ENCODE measurements around the gene TSPAN5.

TSPAN5 gene

DNA sequence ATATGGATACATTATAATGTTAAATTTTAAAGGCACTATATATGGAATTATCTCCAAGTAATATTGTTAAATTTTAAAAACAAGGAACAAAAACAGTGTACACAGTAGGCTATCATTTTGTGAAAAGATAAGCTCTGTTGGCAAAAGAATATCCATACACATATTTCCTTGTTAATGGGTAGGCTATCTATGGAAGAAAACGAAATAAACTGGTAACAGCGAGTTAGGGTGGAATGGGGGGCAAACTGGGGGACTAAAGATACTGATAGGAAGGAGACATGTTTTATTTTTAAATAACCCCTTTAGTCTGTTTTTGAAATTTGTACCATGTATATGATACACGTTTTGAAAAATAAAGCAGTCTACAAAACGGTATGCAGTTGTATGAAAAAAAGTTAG is 3.6 kb upstream of the TSPAN5 start:
- no peak for DNase-seq (ENCODE audit: low spot score)
- Histone ChIP-seq H3K4me2 (ENCODE audit: insufficient read depth, low read length, poor library complexity, severe bottlenecking) (no peak overlapping the region), H3K4me1 (ENCODE audit: control insufficient read depth in 2 of 2, insufficient read depth in 1 of 2, low read depth in 1 of 2, low read length in 2 of 2) (peaks cover 1 to 4% of the 10 kb centered on the region in 2 donors), H2BK12ac (ENCODE audit: low read length) (no peak overlapping the region), H4K8ac (ENCODE audit: low read depth, low read length) (no peak overlapping the region), H3K23ac (ENCODE audit: low read depth, low read length, poor library complexity) (no peak overlapping the region), H2BK15ac (ENCODE audit: low read length) (no peak overlapping the region), H3K27ac (replicated peaks; ENCODE audit: low read length) (no peak overlapping the region), H3K27me3 (ENCODE audit: control insufficient read depth in 3 of 3, insufficient read depth in 3 of 3, low read depth in 1 of 3, low read length in 3 of 3) (peaks cover 0 to 40% (median 8%) of the 10 kb centered on the region in 3 experiments), H3K79me1 (ENCODE audit: low read depth, low read length) (no peaks in the 10 kb centered on the region), H4K91ac (ENCODE audit: low read depth, low read length, poor library complexity) (no peak overlapping the region), H3K9me3 (replicated peaks in 1 of 2; ENCODE audit: control insufficient read depth in 2 of 2, insufficient read depth in 1 of 2, low read depth in 1 of 2, low read length in 2 of 2) (peaks cover 9 to 10% of the 10 kb centered on the region in 2 donors), H3K14ac (ENCODE audit: low read length) (no peak overlapping the region), H3K9ac (ENCODE audit: low read depth, low read length, poor library complexity) (no peak overlapping the region), H2BK5ac (ENCODE audit: low read length) (no peak overlapping the region), H2BK120ac (ENCODE audit: low read depth, low read length) (no peak overlapping the region), H3K4ac (ENCODE audit: low read length) (no peak overlapping the region), H3K18ac (ENCODE audit: low read length) (no peak overlapping the region), H2AK5ac (ENCODE audit: low read depth, low read length) (no peak overlapping the region), H3K4me3 (ENCODE audit: low read length in 2 of 2) (no peak overlapping the region), H3K36me3 (replicated peaks in 1 of 2; ENCODE audit: control insufficient read depth in 2 of 2, insufficient read depth in 2 of 2, low read length in 2 of 2) (no peaks in the 10 kb centered on the region), H2AFZ (ENCODE audit: low read length) (no peak overlapping the region)
- WGBS, 2 donors (ENCODE audit: extremely low coverage in 2 of 2, insufficient read length in 2 of 2, insufficient replicate concordance in 1 of 2) = no CpG with 5 or more reads among the region's 4 CpGs

DNA sequence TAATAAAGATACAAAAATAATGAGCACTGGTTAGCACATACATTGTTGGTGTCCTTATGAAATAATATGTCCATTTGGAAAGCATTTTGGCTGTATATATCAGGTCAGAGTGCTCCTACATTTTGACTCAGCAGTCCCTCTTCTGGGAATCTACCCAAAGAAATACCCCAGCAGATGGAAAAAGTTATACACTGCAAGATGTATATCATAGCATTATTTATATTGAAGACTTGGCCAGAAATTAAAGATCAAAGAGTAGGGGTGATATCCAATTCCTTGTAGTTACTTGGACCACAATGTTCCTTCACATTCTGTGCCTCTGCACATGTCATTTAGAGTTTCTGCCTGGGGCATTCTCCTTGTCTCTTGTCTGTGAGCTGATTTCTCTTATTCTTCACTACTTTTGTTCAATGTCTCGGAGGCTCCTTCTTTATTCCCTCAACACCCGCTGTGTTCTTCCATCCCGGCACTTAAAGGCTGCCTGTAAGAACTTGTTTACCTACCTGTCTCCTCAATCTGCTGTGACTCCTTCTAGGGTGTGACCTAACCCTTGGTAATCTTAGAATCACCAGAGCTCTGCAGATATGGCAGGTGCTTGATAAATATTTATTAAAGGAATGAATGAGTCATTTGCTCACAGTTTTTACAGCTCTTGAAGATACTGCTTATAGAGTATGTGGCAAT is 3.1 kb upstream of the TSPAN5 start:
- no peak overlapping the region for H2BK5ac ChIP-seq (ENCODE audit: low read length)

DNA sequence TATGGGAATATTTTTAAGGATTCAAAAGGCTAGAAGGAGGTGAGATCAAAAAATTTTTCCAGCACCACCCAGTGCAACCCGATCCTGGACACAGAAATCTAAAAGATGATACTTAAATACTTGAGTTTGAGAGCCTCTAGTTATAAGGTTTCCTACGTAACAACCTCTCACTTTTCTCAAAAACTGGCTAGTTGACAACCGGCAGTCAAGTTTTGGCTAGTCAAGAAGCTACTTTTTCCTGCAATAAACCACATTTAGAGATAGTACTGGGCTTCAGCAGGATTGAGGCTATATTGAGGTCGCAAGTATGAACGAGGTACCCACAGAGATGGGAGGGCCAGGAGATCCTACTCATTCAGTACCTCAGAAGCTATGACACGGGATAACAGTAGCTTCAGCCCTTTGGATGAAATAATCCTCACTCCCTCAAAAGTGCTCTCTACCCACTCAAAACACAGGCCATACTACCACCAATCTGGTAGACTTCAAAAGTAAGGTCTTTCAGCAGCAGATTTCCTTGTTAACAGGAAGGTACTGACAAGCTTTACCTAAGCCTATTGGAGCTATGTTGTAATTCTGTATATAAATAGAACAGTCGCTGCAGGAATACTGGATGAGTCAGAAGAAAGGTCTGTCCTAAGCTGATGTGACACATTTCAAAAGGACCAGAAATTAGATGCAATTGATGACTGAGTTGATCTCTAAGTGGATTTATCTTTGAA is 1.5 kb upstream of the TSPAN5 start:
- no peak overlapping the region for H4K8ac ChIP-seq (ENCODE audit: low read depth, low read length)
- no peak overlapping the region for H3K27ac ChIP-seq (replicated peaks; ENCODE audit: low read length)
- peaks cover 9 to 10% of the 10 kb centered on the region in 2 donors for H3K4me1 ChIP-seq (ENCODE audit: control insufficient read depth in 2 of 2, insufficient read depth in 1 of 2, low read depth in 1 of 2, low read length in 2 of 2)
- no peak overlapping the region for H2AFZ ChIP-seq (ENCODE audit: low read length)
- H3K36me3 ChIP-seq (replicated peaks in 1 of 2; ENCODE audit: control insufficient read depth in 2 of 2, insufficient read depth in 2 of 2, low read length in 2 of 2) = no peaks in the 10 kb centered on the region
- H3K14ac ChIP-seq (ENCODE audit: low read length) = no peak overlapping the region
- no peak overlapping the region for H2BK120ac ChIP-seq (ENCODE audit: low read depth, low read length)
- H3K9ac ChIP-seq (ENCODE audit: low read depth, low read length, poor library complexity) = no peak overlapping the region
- H3K4ac ChIP-seq (ENCODE audit: low read length) = no peak overlapping the region
- H2BK12ac ChIP-seq (ENCODE audit: low read length) = no peak overlapping the region
- H2AK5ac ChIP-seq (ENCODE audit: low read depth, low read length) = no peak overlapping the region
- DNase-seq (ENCODE audit: low spot score) = no peak
- peaks cover under 1 to 2% of the 10 kb centered on the region in 2 donors for H3K9me3 ChIP-seq (replicated peaks in 1 of 2; ENCODE audit: control insufficient read depth in 2 of 2, insufficient read depth in 1 of 2, low read depth in 1 of 2, low read length in 2 of 2)
- H3K23ac ChIP-seq (ENCODE audit: low read depth, low read length, poor library complexity) = no peak overlapping the region
- H3K79me1 ChIP-seq (ENCODE audit: low read depth, low read length) = no peaks in the 10 kb centered on the region
- no peak overlapping the region for H2BK15ac ChIP-seq (ENCODE audit: low read length)
- H4K91ac ChIP-seq (ENCODE audit: low read depth, low read length, poor library complexity) = no peak overlapping the region
- H2BK5ac ChIP-seq (ENCODE audit: low read length) = no peak overlapping the region
- no CpG with 5 or more reads among the region's 7 CpGs for WGBS, 2 donors (ENCODE audit: extremely low coverage in 2 of 2, insufficient read length in 2 of 2, insufficient replicate concordance in 1 of 2)
- peaks cover 0 to 40% (median 8%) of the 10 kb centered on the region in 3 experiments for H3K27me3 ChIP-seq (ENCODE audit: control insufficient read depth in 3 of 3, insufficient read depth in 3 of 3, low read depth in 1 of 3, low read length in 3 of 3)
- H3K4me3 ChIP-seq (ENCODE audit: low read length in 2 of 2) = no peak overlapping the region
- H3K18ac ChIP-seq (ENCODE audit: low read length) = no peak overlapping the region
- no peak overlapping the region for H3K4me2 ChIP-seq (ENCODE audit: insufficient read depth, low read length, poor library complexity, severe bottlenecking)

More for the DNA sequence above, 3.1 kb upstream of the TSPAN5 start:
- Histone ChIP-seq H3K14ac (ENCODE audit: low read length) (no peak overlapping the region), H3K79me1 (ENCODE audit: low read depth, low read length) (no peaks in the 10 kb centered on the region), H2BK12ac (ENCODE audit: low read length) (no peak overlapping the region), H4K91ac (ENCODE audit: low read depth, low read length, poor library complexity) (no peak overlapping the region), H2AFZ (ENCODE audit: low read length) (no peak overlapping the region), H3K18ac (ENCODE audit: low read length) (no peak overlapping the region), H3K4me1 (ENCODE audit: control insufficient read depth in 2 of 2, insufficient read depth in 1 of 2, low read depth in 1 of 2, low read length in 2 of 2) (peaks cover 5 to 6% of the 10 kb centered on the region in 2 donors), H3K9ac (ENCODE audit: low read depth, low read length, poor library complexity) (no peak overlapping the region), H4K8ac (ENCODE audit: low read depth, low read length) (no peak overlapping the region), H3K9me3 (replicated peaks in 1 of 2; ENCODE audit: control insufficient read depth in 2 of 2, insufficient read depth in 1 of 2, low read depth in 1 of 2, low read length in 2 of 2) (peaks cover 9 to 10% of the 10 kb centered on the region in 2 donors), H3K27ac (replicated peaks; ENCODE audit: low read length) (no peak overlapping the region), H3K23ac (ENCODE audit: low read depth, low read length, poor library complexity) (no peak overlapping the region), H2AK5ac (ENCODE audit: low read depth, low read length) (no peak overlapping the region), H3K4me3 (ENCODE audit: low read length in 2 of 2) (no peak overlapping the region), H3K27me3 (ENCODE audit: control insufficient read depth in 3 of 3, insufficient read depth in 3 of 3, low read depth in 1 of 3, low read length in 3 of 3) (peaks cover 0 to 40% (median 8%) of the 10 kb centered on the region in 3 experiments), H2BK15ac (ENCODE audit: low read length) (no peak overlapping the region), H3K4me2 (ENCODE audit: insufficient read depth, low read length, poor library complexity, severe bottlenecking) (no peak overlapping the region), H2BK120ac (ENCODE audit: low read depth, low read length) (no peak overlapping the region), H3K36me3 (replicated peaks in 1 of 2; ENCODE audit: control insufficient read depth in 2 of 2, insufficient read depth in 2 of 2, low read length in 2 of 2) (no peaks in the 10 kb centered on the region), H3K4ac (ENCODE audit: low read length) (no peak overlapping the region)
- no CpG with 5 or more reads among the region's 3 CpGs for WGBS, 2 donors (ENCODE audit: extremely low coverage in 2 of 2, insufficient read length in 2 of 2, insufficient replicate concordance in 1 of 2)
- DNase-seq (ENCODE audit: low spot score) = peak; percentile 33

DNA sequence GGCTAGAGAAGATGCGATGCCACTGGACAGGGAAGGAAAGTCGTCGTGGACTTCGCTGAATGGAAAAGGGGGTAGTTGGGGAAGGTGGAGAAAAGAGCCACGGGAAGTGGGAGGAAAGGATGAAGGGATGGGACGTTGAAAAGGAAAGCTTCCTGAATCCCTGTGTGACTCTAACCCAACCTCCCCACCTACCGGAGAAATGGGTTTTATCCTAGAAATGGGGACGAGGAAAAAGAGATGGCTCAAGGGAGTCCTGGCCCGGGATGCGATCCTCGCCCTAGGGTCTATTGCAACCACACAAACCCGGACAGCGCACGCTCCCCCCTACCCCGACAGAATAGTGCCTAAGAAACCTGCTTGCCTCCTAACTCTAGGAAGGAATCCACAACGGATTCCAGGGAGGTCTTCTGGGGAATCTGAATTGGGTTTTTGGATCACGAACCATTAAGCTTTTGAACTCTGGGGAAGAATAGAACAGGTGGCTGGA is 738 bp upstream of the TSPAN5 start:
- Histone ChIP-seq H3K4me3 (ENCODE audit: low read length in 2 of 2) (peak overlapping the region; percentile 61 to 84), H3K27ac (replicated peaks; ENCODE audit: low read length) (no peak overlapping the region), H2BK5ac (ENCODE audit: low read length) (no peak overlapping the region), H2BK15ac (ENCODE audit: low read length) (no peak overlapping the region), H3K4me1 (ENCODE audit: control insufficient read depth in 2 of 2, insufficient read depth in 1 of 2, low read depth in 1 of 2, low read length in 2 of 2) (peaks cover 9 to 10% of the 10 kb centered on the region in 2 donors), H3K4ac (ENCODE audit: low read length) (no peak overlapping the region), H3K4me2 (ENCODE audit: insufficient read depth, low read length, poor library complexity, severe bottlenecking) (peak overlapping the region; percentile 82), H3K9ac (ENCODE audit: low read depth, low read length, poor library complexity) (peak overlapping the region; percentile 74), H3K18ac (ENCODE audit: low read length) (peak overlapping the region; percentile 94), H4K8ac (ENCODE audit: low read depth, low read length) (no peak overlapping the region), H3K23ac (ENCODE audit: low read depth, low read length, poor library complexity) (no peak overlapping the region), H2BK12ac (ENCODE audit: low read length) (no peak overlapping the region), H2AFZ (ENCODE audit: low read length) (peak overlapping the region; percentile 99), H4K91ac (ENCODE audit: low read depth, low read length, poor library complexity) (no peak overlapping the region), H2BK120ac (ENCODE audit: low read depth, low read length) (no peak overlapping the region), H3K36me3 (replicated peaks in 1 of 2; ENCODE audit: control insufficient read depth in 2 of 2, insufficient read depth in 2 of 2, low read length in 2 of 2) (no peaks in the 10 kb centered on the region), H3K27me3 (ENCODE audit: control insufficient read depth in 3 of 3, insufficient read depth in 3 of 3, low read depth in 1 of 3, low read length in 3 of 3) (peaks cover 0 to 40% (median 8%) of the 10 kb centered on the region in 3 experiments), H3K9me3 (replicated peaks in 1 of 2; ENCODE audit: control insufficient read depth in 2 of 2, insufficient read depth in 1 of 2, low read depth in 1 of 2, low read length in 2 of 2) (no peaks in the 10 kb centered on the region), H2AK5ac (ENCODE audit: low read depth, low read length) (peak overlapping the region; percentile 7), H3K14ac (ENCODE audit: low read length) (no peak overlapping the region), H3K79me1 (ENCODE audit: low read depth, low read length) (no peaks in the 10 kb centered on the region)
- DNase-seq (ENCODE audit: low spot score) = no peak
- no CpG with 5 or more reads among the region's 17 CpGs for WGBS, 2 donors (ENCODE audit: extremely low coverage in 2 of 2, insufficient read length in 2 of 2, insufficient replicate concordance in 1 of 2)
